Loucy (cell line): Measurements from ENCODE around the gene SH3RF3.

Experiments
- H2AFZ ChIP-seq: fragments of 200-600 bp; sonication (generic); 2 replicates; pipeline ENCODE4 v1.6.0; 2016; ENCODE audit warnings: antibody characterized with exemption, mild to moderate bottlenecking, low read length, moderate library complexity
- H3F3A ChIP-seq: fragments of 200-600 bp; 2 replicates; pipeline ENCODE4 v1.6.0; 2016; ENCODE audit warnings: antibody characterized with exemption, low read depth, mild to moderate bottlenecking
- H3K27me3 ChIP-seq: fragments of 200-600 bp; sonication (generic); 2 replicates; pipeline ENCODE4 v1.6.1; 2014; ENCODE audit warnings: low read length, mild to moderate bottlenecking; ENCODE audit not compliant: insufficient read depth, poor library complexity, severe bottlenecking
- H3K36me3 ChIP-seq: fragments of 200-600 bp; sonication (generic); 2 replicates; pipeline ENCODE4 v1.6.1; 2016; ENCODE audit warnings: low read length; ENCODE audit not compliant: insufficient read depth
- H3K4me1 ChIP-seq: fragments of 200-600 bp; sonication (generic); 2 replicates; pipeline ENCODE4 v1.5.1; 2014; ENCODE audit warnings: low read length, mild to moderate bottlenecking; ENCODE audit not compliant: insufficient read depth, poor library complexity, severe bottlenecking
- H3K4me2 ChIP-seq: fragments of 200-600 bp; sonication (generic); 2 replicates; pipeline ENCODE4 v1.6.0; 2014; ENCODE audit warnings: antibody characterized with exemption, low read length, low read depth, mild to moderate bottlenecking; ENCODE audit not compliant: poor library complexity, severe bottlenecking
- H3K4me3 ChIP-seq: fragments of 200-600 bp; sonication (generic); 2 replicates; pipeline ENCODE4 v1.5.1; 2014; ENCODE audit warnings: low read length, mild to moderate bottlenecking, mixed read lengths; ENCODE audit not compliant: poor library complexity, severe bottlenecking
- H3K79me2 ChIP-seq: fragments of 200-600 bp; sonication (generic); 2 replicates; pipeline ENCODE4 v1.6.1; 2014; ENCODE audit warnings: low read length; ENCODE audit not compliant: insufficient read depth
- H3K9ac ChIP-seq: fragments of 200-600 bp; sonication (generic); 2 replicates; pipeline ENCODE4 v1.6.0; 2014; ENCODE audit warnings: mild to moderate bottlenecking, low read depth, low read length, moderate library complexity; ENCODE audit not compliant: poor library complexity, severe bottlenecking
- H3K9me2 ChIP-seq: fragments of 200-600 bp; sonication (generic); replicated peaks from 2 replicates; pipeline ENCODE4 v1.6.1; 2016; ENCODE audit warnings: low read depth, low read length, mixed read lengths
- H3K9me3 ChIP-seq: fragments of 200-600 bp; sonication (generic); 2 replicates; pipeline ENCODE4 v1.6.1; 2014; ENCODE audit warnings: mild to moderate bottlenecking, antibody characterized with exemption, low read length, low read depth; ENCODE audit not compliant: insufficient read depth
- H4K20me1 ChIP-seq: fragments of 200-600 bp; sonication (generic); 2 replicates; pipeline ENCODE4 v1.6.0; 2014; ENCODE audit warnings: antibody characterized with exemption, low read length, mild to moderate bottlenecking; ENCODE audit not compliant: insufficient read depth, poor library complexity, severe bottlenecking
- CTCF ChIP-seq: fragments of 200-600 bp; sonication (generic); conservative IDR thresholded peaks from 2 replicates; pipeline ENCODE4 v1.5.1; 2014; ENCODE audit warnings: mild to moderate bottlenecking, antibody characterized with exemption, low read length
- EZH2phosphoT487 ChIP-seq: fragments of 200-600 bp; IDR thresholded peaks from 2 replicates; pipeline ENCODE4 v1.6.1; 2018; ENCODE audit warnings: antibody characterized with exemption, mild to moderate bottlenecking, moderate library complexity, borderline replicate concordance

SH3RF3 gene

GRCh38 chr2:109435066-109435690 is 306.2 kb downstream of the SH3RF3 start:
- Histone ChIP-seq H3F3A (no peaks in the 10 kb centered on the region), H3K36me3 (no peaks in the 10 kb centered on the region), H3K9me2 (no peaks in the 10 kb centered on the region), H2AFZ (no peak overlapping the region), H3K4me3 (no peak overlapping the region), H4K20me1 (no peaks in the 10 kb centered on the region), H3K9ac (no peak overlapping the region), H3K4me2 (no peak overlapping the region), H3K4me1 (peaks cover 13% of the 10 kb centered on the region), H3K9me3 (no peaks in the 10 kb centered on the region), H3K79me2 (no peaks in the 10 kb centered on the region), H3K27me3 (no peaks in the 10 kb centered on the region)
- TF ChIP-seq EZH2phosphoT487 (no peak), CTCF (no peak)

DNA sequence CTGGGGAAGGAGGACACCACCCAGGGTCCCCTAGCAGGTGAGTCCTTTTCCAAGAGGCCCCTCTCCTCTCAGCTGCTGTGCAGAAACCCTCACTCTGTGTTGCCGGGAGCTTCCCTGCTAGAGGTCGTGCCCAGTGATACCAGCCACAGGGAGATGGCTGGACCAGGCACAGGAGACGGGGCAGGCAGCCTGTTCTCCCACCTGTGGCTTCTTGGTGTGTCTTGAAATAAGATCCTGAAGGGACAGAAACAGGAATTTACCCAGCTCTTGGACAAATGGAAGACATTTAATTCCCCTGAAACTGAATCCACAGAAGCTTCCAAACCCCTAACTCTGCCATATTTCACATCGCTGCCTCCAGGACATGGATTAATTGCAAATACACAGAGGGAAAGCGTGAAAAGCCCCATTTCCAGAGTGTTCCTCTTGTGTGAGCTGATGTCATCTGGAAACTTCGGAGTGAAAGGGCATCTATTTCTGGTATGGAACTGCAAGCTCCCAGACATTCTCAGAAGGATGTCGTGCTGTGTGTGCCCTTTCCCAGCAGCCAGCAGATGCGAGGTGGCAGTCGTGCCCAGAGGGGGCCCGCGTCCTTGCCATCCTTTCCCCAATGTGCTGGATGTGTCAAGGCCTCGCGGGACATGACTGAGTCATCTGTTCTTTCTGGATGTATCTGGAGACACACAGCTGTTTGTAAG is 307.0 kb downstream of the SH3RF3 start:
- TF ChIP-seq EZH2phosphoT487 (no peak), CTCF (no peak)
- H3K36me3 ChIP-seq: no peaks in the 10 kb centered on the region
- no peaks in the 10 kb centered on the region for H3F3A ChIP-seq
- no peak overlapping the region for H3K9ac ChIP-seq
- no peak overlapping the region for H2AFZ ChIP-seq
- no peaks in the 10 kb centered on the region for H3K27me3 ChIP-seq
- no peaks in the 10 kb centered on the region for H3K79me2 ChIP-seq
- H3K9me3 ChIP-seq: no peaks in the 10 kb centered on the region
- no peak overlapping the region for H3K4me3 ChIP-seq
- no peaks in the 10 kb centered on the region for H3K9me2 ChIP-seq
- no peaks in the 10 kb centered on the region for H4K20me1 ChIP-seq
- peaks cover 13% of the 10 kb centered on the region for H3K4me1 ChIP-seq
- no peak overlapping the region for H3K4me2 ChIP-seq

- Histone ChIP-seq H3K4me2 (no peak overlapping the region), H3K36me3 (no peaks in the 10 kb centered on the region), H3F3A (no peaks in the 10 kb centered on the region), H2AFZ (no peak overlapping the region), H3K9me2 (no peaks in the 10 kb centered on the region), H3K9ac (no peak overlapping the region), H3K27me3 (no peaks in the 10 kb centered on the region), H3K4me3 (no peak overlapping the region), H3K79me2 (no peaks in the 10 kb centered on the region), H4K20me1 (no peaks in the 10 kb centered on the region), H3K9me3 (no peaks in the 10 kb centered on the region), H3K4me1 (peaks cover 6% of the 10 kb centered on the region)
- TF ChIP-seq EZH2phosphoT487: no peak
- no peak for TF ChIP-seq CTCF
These were observed 307.7 kb downstream of the SH3RF3 start for GRCh38 chr2:109436610-109437225.
